ENCODE measurements around the gene ZFR2. TPM values are rescaled to one million over a fixed set of nuclear protein-coding genes. Genes with fewer than 3 reads are reported as not detected.
A peak's percentile ranks its signal among the peaks of the same experiment; 100 is the strongest.
"Not testable (repeated sequence)": the region's sequence is repeated elsewhere in the genome, so short reads cannot be mapped to it uniquely, and the experiment has no call there.

The ZFR2 gene
- total RNA-seq, 5 donors from 2014 or later (not counting 1 experiment from before 2014, with no cell fraction given) = 0.56 to 1.8 (median 1.4) TPM

DNA sequence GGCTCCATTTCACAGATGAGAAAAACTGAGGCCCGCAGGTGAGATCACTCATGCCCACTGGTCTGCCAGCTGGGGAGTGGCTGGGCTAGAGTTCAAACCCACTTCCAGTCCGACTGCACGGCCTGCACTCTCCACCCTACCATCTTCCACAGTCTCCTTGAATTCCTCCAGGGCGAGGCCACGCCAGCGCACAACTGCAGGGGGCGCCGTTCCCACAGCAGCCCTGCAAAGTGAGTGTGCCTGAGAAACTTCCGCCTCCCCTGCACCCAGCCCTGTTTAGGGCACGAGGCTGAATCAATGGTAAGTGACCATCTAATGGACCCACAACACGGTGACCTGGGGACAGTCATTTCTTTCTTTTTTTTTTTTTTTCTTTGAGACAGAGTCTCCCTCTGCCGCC lies 10.8 kb upstream of the ZFR2 start:
- Mint-ChIP-seq H3K4me1 (peaks cover 15% of the 10 kb centered on the region in 3 donors), H3K4me3 (no peak overlapping the region), H3K36me3 (no peaks in the 10 kb centered on the region), H3K9me3 (no peaks in the 10 kb centered on the region), H3K27ac (no peak overlapping the region), H3K27me3 (peaks cover 36 to 72% of the 10 kb centered on the region in 2 donors)
- H3K4me3 ChIP-seq (ENCODE audit: control insufficient read depth in 1 of 2, extremely low read depth in 1 of 2, low read length in 1 of 2) = no peak overlapping the region
- ATAC-seq (replicated peaks in 1 of 4) = no peak
- ChIA-PET CTCF (no interaction called here), POLR2A (no interaction called here)
- peaks cover 7 to 91% of the 10 kb centered on the region in 2 experiments for H3K27me3 ChIP-seq (replicated peaks in 1 of 2; ENCODE audit: control insufficient read depth in 2 of 2, extremely low read depth in 1 of 2, insufficient read depth in 2 of 2, low read length in 1 of 2)
- H3K27ac ChIP-seq (ENCODE audit: low read length) = no peak overlapping the region
- no peaks in the 10 kb centered on the region for H3K36me3 ChIP-seq (ENCODE audit: control insufficient read depth in 2 of 2, extremely low read depth in 1 of 2, insufficient read depth in 1 of 2, low read length in 1 of 2)
- 65% methylated on average over 11 of the region's 12 CpGs for WGBS (ENCODE audit: insufficient coverage)
- peaks cover 0 to 16% of the 10 kb centered on the region in 2 experiments for H3K4me1 ChIP-seq (ENCODE audit: control insufficient read depth in 1 of 2, extremely low read depth in 1 of 2, insufficient read depth in 2 of 2, low read length in 2 of 2)
- no peak for DNase-seq
- H3K9me3 ChIP-seq = no peaks in the 10 kb centered on the region

DNA sequence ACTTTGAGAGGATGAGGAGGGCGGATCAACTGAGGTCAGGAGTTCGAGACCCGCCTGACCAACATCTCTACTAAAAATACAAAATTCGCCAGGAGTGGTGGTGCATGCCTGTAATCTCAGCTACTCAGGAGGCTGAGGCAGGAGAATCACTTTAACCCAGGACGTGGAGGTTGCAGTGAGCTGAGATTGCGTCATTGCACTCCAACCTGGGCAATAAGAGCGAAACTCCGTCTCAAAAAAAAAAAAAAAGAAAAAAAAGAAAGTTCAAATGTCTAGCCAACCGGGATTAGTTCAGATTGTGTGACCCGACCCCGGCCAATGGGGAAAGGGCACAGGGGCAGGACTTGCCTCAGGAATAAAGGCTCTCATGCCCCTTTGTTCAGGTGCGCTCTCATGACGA lies 5.9 kb upstream of the ZFR2 start:
- H3K27ac Mint-ChIP-seq; ATAC-seq (replicated peaks in 1 of 4); H3K36me3 ChIP-seq (ENCODE audit: control insufficient read depth in 2 of 2, extremely low read depth in 1 of 2, insufficient read depth in 1 of 2, low read length in 1 of 2); H3K36me3 Mint-ChIP-seq; H3K4me1 ChIP-seq (ENCODE audit: control insufficient read depth in 1 of 2, extremely low read depth in 1 of 2, insufficient read depth in 2 of 2, low read length in 2 of 2); H3K9me3 ChIP-seq; DNase-seq; H3K4me1 Mint-ChIP-seq; H3K4me3 ChIP-seq (ENCODE audit: control insufficient read depth in 1 of 2, extremely low read depth in 1 of 2, low read length in 1 of 2); H3K27ac ChIP-seq (ENCODE audit: low read length); CTCF ChIA-PET; POLR2A ChIA-PET; H3K9me3 Mint-ChIP-seq; H3K4me3 Mint-ChIP-seq: not testable (repeated sequence)
- peaks cover 20 to 61% of the 10 kb centered on the region in 2 donors for H3K27me3 Mint-ChIP-seq
- H3K27me3 ChIP-seq (replicated peaks in 1 of 2; ENCODE audit: control insufficient read depth in 2 of 2, extremely low read depth in 1 of 2, insufficient read depth in 2 of 2, low read length in 1 of 2) = peaks cover 2 to 70% of the 10 kb centered on the region in 2 experiments
- 69% methylated on average over 4 of the region's 13 CpGs for WGBS (ENCODE audit: insufficient coverage)

DNA sequence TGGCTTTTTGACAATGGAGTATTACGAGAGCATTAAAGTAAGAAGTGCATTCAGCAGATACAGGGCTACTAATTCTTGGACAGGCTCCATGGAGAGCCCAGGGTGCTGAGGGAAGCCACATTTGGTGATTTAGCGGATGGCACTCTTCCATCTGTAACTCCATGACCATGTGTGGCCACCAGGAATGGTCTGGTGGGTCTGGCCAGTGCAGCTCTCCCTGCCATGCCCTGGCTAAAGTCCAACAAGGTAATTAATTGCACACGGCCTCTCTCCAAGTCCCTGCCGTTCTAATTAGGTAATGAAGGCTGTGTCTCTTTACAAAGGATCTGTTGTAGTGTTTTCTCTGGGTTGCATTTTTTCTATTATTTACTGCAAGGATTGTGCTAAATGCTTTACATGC lies 4.3 kb upstream of the ZFR2 start:
- H3K4me3 ChIP-seq (ENCODE audit: control insufficient read depth in 1 of 2, extremely low read depth in 1 of 2, low read length in 1 of 2) = no peak overlapping the region
- H3K27ac ChIP-seq (ENCODE audit: low read length) = no peak overlapping the region
- DNase-seq = no peak
- H3K9me3 Mint-ChIP-seq = no peaks in the 10 kb centered on the region
- peaks cover 0 to 9% (median 6%) of the 10 kb centered on the region in 3 donors for H3K4me1 Mint-ChIP-seq
- H3K4me3 Mint-ChIP-seq = no peak overlapping the region
- ChIA-PET CTCF (no interaction called here), POLR2A (no interaction called here)
- peaks cover 0 to 10% of the 10 kb centered on the region in 2 experiments for H3K4me1 ChIP-seq (ENCODE audit: control insufficient read depth in 1 of 2, extremely low read depth in 1 of 2, insufficient read depth in 2 of 2, low read length in 2 of 2)
- H3K27me3 Mint-ChIP-seq = peaks cover 24 to 57% of the 10 kb centered on the region in 2 donors
- H3K36me3 ChIP-seq (ENCODE audit: control insufficient read depth in 2 of 2, extremely low read depth in 1 of 2, insufficient read depth in 1 of 2, low read length in 1 of 2) = no peaks in the 10 kb centered on the region
- WGBS (ENCODE audit: insufficient coverage) = 65% methylated on average over 3 of the region's 4 CpGs
- no peaks in the 10 kb centered on the region for H3K9me3 ChIP-seq
- no peak overlapping the region for H3K27ac Mint-ChIP-seq
- no peaks in the 10 kb centered on the region for H3K36me3 Mint-ChIP-seq
- peaks cover 2 to 72% of the 10 kb centered on the region in 2 experiments for H3K27me3 ChIP-seq (replicated peaks in 1 of 2; ENCODE audit: control insufficient read depth in 2 of 2, extremely low read depth in 1 of 2, insufficient read depth in 2 of 2, low read length in 1 of 2)
- no peak for ATAC-seq (replicated peaks in 1 of 4)

DNA sequence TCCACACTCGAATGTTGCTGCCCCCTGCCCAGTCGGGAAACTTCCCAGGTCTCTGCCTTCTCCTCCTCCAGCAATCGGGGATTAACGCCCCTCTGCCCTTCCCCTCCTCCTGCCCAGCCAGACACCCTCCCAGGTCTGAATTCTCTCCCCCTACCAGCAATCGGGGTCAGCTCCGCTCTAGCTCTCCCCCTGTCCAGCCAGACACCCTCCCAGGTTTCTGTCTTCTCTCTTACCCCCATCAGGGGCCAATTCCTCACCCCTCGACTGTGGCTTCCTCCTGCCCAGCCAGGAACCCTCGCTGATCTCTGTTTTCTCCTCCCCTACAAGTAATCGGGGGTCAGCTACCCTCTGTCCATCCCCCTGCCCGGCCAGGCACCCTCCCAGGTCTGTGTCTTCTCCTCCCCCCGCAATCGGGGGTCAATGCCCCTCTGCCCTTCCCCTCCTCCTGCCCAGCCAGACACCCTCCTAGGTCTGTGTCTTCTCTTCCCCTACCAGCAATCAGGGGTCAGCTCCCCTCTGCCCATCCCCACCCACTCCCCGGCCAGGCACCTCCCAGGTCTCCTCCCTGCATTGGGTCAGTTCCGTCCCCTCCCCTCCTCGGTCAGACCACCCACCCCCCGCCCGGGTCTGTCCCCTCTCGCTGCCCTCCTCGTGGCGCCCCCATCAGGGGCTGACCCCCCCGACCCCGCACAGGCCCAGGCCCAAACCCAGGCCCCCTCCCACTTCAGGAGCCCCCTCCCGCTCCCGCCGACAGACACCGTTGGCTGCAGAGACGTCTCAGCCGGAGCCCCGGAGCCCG lies 668 bp downstream of the ZFR2 start:
- 18% methylated on average over 22 of the region's 30 CpGs for WGBS (ENCODE audit: insufficient coverage)
- DNase-seq = no peak
- peaks cover 0 to 17% (median 13%) of the 10 kb centered on the region in 3 donors for H3K4me1 Mint-ChIP-seq
- H3K27ac ChIP-seq (ENCODE audit: low read length) = no peak overlapping the region
- H3K9me3 Mint-ChIP-seq = no peaks in the 10 kb centered on the region
- peaks cover 38 to 49% of the 10 kb centered on the region in 2 donors for H3K27me3 Mint-ChIP-seq
- no peak overlapping the region for H3K4me3 ChIP-seq (ENCODE audit: control insufficient read depth in 1 of 2, extremely low read depth in 1 of 2, low read length in 1 of 2)
- no peak for ATAC-seq (replicated peaks in 1 of 4)
- peaks cover 4 to 62% of the 10 kb centered on the region in 2 experiments for H3K27me3 ChIP-seq (replicated peaks in 1 of 2; ENCODE audit: control insufficient read depth in 2 of 2, extremely low read depth in 1 of 2, insufficient read depth in 2 of 2, low read length in 1 of 2)
- CTCF ChIA-PET = interaction anchor here in 1 of 2 donors (0.7 kb wide), 1 partner anchor 21 kb away, joined by 8 read pairs; no protein-coding TSS in a partner anchor
- H3K36me3 ChIP-seq (ENCODE audit: control insufficient read depth in 2 of 2, extremely low read depth in 1 of 2, insufficient read depth in 1 of 2, low read length in 1 of 2) = no peaks in the 10 kb centered on the region
- no peaks in the 10 kb centered on the region for H3K36me3 Mint-ChIP-seq
- H3K27ac Mint-ChIP-seq = no peak overlapping the region
- peak overlapping the region in 2 of 3 donors; percentile 39 to 48 for H3K4me3 Mint-ChIP-seq
- H3K4me1 ChIP-seq (ENCODE audit: control insufficient read depth in 1 of 2, extremely low read depth in 1 of 2, insufficient read depth in 2 of 2, low read length in 2 of 2) = peaks cover 0 to 10% of the 10 kb centered on the region in 2 experiments
- POLR2A ChIA-PET = no interaction called here
- H3K9me3 ChIP-seq = no peaks in the 10 kb centered on the region

DNA sequence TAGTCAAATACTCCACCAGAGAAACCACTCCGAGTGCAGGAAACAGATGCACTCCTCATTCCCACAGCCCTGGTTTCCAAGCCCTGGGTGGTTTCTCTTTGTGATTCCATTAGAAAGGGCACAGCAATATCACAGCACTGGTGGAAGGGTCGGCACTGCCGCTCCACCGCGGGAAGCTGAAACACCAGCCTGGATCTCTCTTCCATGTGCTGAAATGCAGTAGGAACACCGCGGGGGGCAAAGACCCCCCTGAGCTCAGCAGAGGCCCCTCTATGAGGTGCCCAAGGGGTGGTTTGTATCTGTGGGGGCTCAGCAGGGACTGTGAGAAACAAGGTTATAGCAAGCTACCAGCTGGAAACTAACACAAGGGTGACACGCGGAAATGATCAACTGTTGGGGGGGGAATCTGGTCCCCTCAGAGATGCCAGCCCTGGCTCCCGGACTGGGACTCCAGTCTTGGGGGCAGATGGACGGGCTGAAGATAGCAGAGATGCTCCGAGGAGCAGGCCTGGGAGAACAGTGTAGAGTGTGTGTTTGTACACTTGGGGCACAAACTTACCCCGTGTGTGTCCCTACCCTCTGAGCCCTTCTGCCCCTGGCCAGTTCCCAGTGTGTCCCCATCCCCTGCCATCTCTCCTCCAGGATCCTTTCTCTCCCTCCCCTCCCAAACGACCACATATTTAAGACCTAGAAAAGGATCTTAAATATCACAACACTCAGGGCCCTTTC lies 1.8 kb downstream of the ZFR2 start:
- no peak for DNase-seq
- Mint-ChIP-seq H3K4me1 (peaks cover 0 to 17% (median 13%) of the 10 kb centered on the region in 3 donors), H3K36me3 (no peaks in the 10 kb centered on the region), H3K27ac (peak overlapping the region in 1 of 2 donors; percentile 52), H3K9me3 (no peaks in the 10 kb centered on the region), H3K27me3 (peaks cover 32 to 42% of the 10 kb centered on the region in 2 donors), H3K4me3 (peak overlapping the region in 1 of 3 donors; percentile 48)
- POLR2A ChIA-PET = no interaction called here
- CTCF ChIA-PET = no interaction called here
- no peaks in the 10 kb centered on the region for H3K9me3 ChIP-seq
- H3K4me3 ChIP-seq (ENCODE audit: control insufficient read depth in 1 of 2, extremely low read depth in 1 of 2, low read length in 1 of 2) = no peak overlapping the region
- no peak overlapping the region for H3K27ac ChIP-seq (ENCODE audit: low read length)
- peaks cover 4 to 67% of the 10 kb centered on the region in 2 experiments for H3K27me3 ChIP-seq (replicated peaks in 1 of 2; ENCODE audit: control insufficient read depth in 2 of 2, extremely low read depth in 1 of 2, insufficient read depth in 2 of 2, low read length in 1 of 2)
- H3K36me3 ChIP-seq (ENCODE audit: control insufficient read depth in 2 of 2, extremely low read depth in 1 of 2, insufficient read depth in 1 of 2, low read length in 1 of 2) = no peaks in the 10 kb centered on the region
- 60% methylated on average over 13 of the region's 14 CpGs for WGBS (ENCODE audit: insufficient coverage)
- no peak for ATAC-seq (replicated peaks in 1 of 4)
- H3K4me1 ChIP-seq (ENCODE audit: control insufficient read depth in 1 of 2, extremely low read depth in 1 of 2, insufficient read depth in 2 of 2, low read length in 2 of 2) = peaks cover 0 to 10% of the 10 kb centered on the region in 2 experiments

DNA sequence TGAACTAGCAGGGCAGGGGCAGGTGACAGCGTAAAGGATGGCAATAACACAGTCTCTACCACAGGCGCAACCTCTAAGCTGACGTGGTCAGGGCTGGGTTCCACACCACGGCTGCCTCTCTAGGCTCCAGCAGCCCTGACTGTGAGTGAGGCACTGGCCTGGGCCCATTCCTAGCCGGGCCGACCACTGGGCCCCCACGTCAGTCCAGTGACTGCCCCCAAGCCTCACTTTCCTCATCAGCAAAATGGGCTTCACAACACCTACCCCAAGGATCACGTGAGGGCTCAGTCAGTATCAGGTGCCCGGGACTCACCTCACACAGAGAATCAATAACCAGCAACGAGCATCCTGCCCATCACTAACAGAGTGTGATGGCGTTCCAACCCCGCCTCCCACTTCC lies 5.2 kb downstream of the ZFR2 start:
- peaks cover 2 to 42% of the 10 kb centered on the region in 2 experiments for H3K27me3 ChIP-seq (replicated peaks in 1 of 2; ENCODE audit: control insufficient read depth in 2 of 2, extremely low read depth in 1 of 2, insufficient read depth in 2 of 2, low read length in 1 of 2)
- H3K4me1 ChIP-seq (ENCODE audit: control insufficient read depth in 1 of 2, extremely low read depth in 1 of 2, insufficient read depth in 2 of 2, low read length in 2 of 2) = peaks cover 0 to 5% of the 10 kb centered on the region in 2 experiments
- ChIA-PET CTCF (no interaction called here), POLR2A (interaction anchor here in 1 of 2 donors (0.6 kb wide), 1 partner anchor 124 kb away, joined by 6 read pairs; no protein-coding TSS in a partner anchor)
- ATAC-seq (replicated peaks in 1 of 4) (no peak), DNase-seq (no peak)
- no peaks in the 10 kb centered on the region for H3K9me3 Mint-ChIP-seq
- H3K4me1 Mint-ChIP-seq = peaks cover 0 to 10% (median 8%) of the 10 kb centered on the region in 3 donors
- no peak overlapping the region for H3K4me3 ChIP-seq (ENCODE audit: control insufficient read depth in 1 of 2, extremely low read depth in 1 of 2, low read length in 1 of 2)
- H3K4me3 Mint-ChIP-seq = no peak overlapping the region
- H3K9me3 ChIP-seq = no peaks in the 10 kb centered on the region
- H3K27me3 Mint-ChIP-seq = peaks cover 22 to 23% of the 10 kb centered on the region in 2 donors
- WGBS (ENCODE audit: insufficient coverage) = 75% methylated on average over 8 of the region's 12 CpGs
- no peaks in the 10 kb centered on the region for H3K36me3 Mint-ChIP-seq
- no peak overlapping the region for H3K27ac Mint-ChIP-seq
- H3K27ac ChIP-seq (ENCODE audit: low read length) = no peak overlapping the region
- no peaks in the 10 kb centered on the region for H3K36me3 ChIP-seq (ENCODE audit: control insufficient read depth in 2 of 2, extremely low read depth in 1 of 2, insufficient read depth in 1 of 2, low read length in 1 of 2)

Measured in T-cell (primary cell).